Activated T-helper 1 cell treated with anti-CD3 and anti-CD28 coated beads, Interleukin-2, amount 50 U/mL, for 16 hours (primary cell): ENCODE results near the gene KRTAP10-12.
"Not testable (repeated sequence)": the region's sequence is repeated elsewhere in the genome, so short reads cannot be mapped to it uniquely, and the experiment has no call there.

Experiments used
- DNase-seq, 2 donors: peaks; one replicate each; pipeline ENCODE4 v3.0.0-alpha.2; 2020; ENCODE audit warnings: low read depth in 1 of 2, low spot score in 1 of 2

Gene KRTAP10-12

GRCh38 chr21:44697172-44697810 lies at the start of gene KRTAP10-12:
Gene KRTAP10-12, plus strand, starts transcription at chr21:44697172. Its CDS starts 30 bp downstream, at chr21:44697202.
- not testable (repeated sequence) for DNase-seq

GRCh38 chr21:44647222-44647552 lies 49.8 kb upstream of the KRTAP10-12 start:
- DNase-seq = no peak

GRCh38 chr21:44648557-44649311 lies 48.2 kb upstream of the KRTAP10-12 start:
- no peak for DNase-seq

GRCh38 chr21:44649521-44650100 lies 47.4 kb upstream of the KRTAP10-12 start:
- no peak for DNase-seq

GRCh38 chr21:44650265-44650972 lies 46.6 kb upstream of the KRTAP10-12 start:
- DNase-seq = no peak

- DNase-seq = no peak
Measured at GRCh38 chr21:44650973-44651675, 45.8 kb upstream of the KRTAP10-12 start.

- DNase-seq = no peak
Measured at GRCh38 chr21:44653123-44653522, 43.8 kb upstream of the KRTAP10-12 start.

GRCh38 chr21:44653656-44654575 lies 43.1 kb upstream of the KRTAP10-12 start:
- DNase-seq = peak; percentile 20 to 49

- no peak for DNase-seq
Measured at GRCh38 chr21:44654576-44655175, 42.3 kb upstream of the KRTAP10-12 start, which contains the start of gene KRTAP12-4. Gene KRTAP12-4, minus strand, starts transcription at chr21:44654659. Its CDS starts 45 bp downstream, at chr21:44654614.

- DNase-seq = no peak
Measured at GRCh38 chr21:44656868-44657267, 40.1 kb upstream of the KRTAP10-12 start.

- peak; percentile 18 to 41 for DNase-seq
Measured at GRCh38 chr21:44657635-44658540, 39.1 kb upstream of the KRTAP10-12 start, which contains the start of gene KRTAP12-3. Gene KRTAP12-3, plus strand, starts transcription at chr21:44657932. Its CDS starts 48 bp downstream, at chr21:44657980.

- no peak for DNase-seq
Measured at GRCh38 chr21:44658541-44658910, 38.4 kb upstream of the KRTAP10-12 start.

- DNase-seq = no peak
Measured at GRCh38 chr21:44658913-44659595, 37.9 kb upstream of the KRTAP10-12 start.

GRCh38 chr21:44661567-44661966 lies 35.4 kb upstream of the KRTAP10-12 start:
- not testable (repeated sequence) for DNase-seq

- no peak for DNase-seq
Measured at GRCh38 chr21:44664691-44665090, 32.3 kb upstream of the KRTAP10-12 start.

GRCh38 chr21:44666401-44667320 lies 30.3 kb upstream of the KRTAP10-12 start, which contains the start of gene KRTAP12-2:
Gene KRTAP12-2, minus strand, starts transcription at chr21:44666927. Its CDS starts 41 bp downstream, at chr21:44666886.
- DNase-seq = no peak

GRCh38 chr21:44667612-44668011 lies 29.4 kb upstream of the KRTAP10-12 start:
- DNase-seq = no peak
